HCT116 (cell line): Measurements from ENCODE around the gene PYROXD2. TPM values are rescaled to one million over a fixed set of nuclear protein-coding genes. Genes with fewer than 3 reads are reported as not detected.

Experiments
- ATAC-seq: fragments of 200-7000 bp; cut with Tn5 transposase; 2 replicates; pipeline ENCODE4 v1.9.1; 2020; ENCODE audit warnings: mild to moderate bottlenecking, moderate library complexity
- BruUV-seq: library from RNA; stranded (reverse); fragments of 400-500 nt; replicated peaks from 2 replicates; lab custom pipeline; 2021; lab: Mats Ljungman, UMichigan
- CTCF ChIA-PET: fragments of 300-600 bp; sonication (Branson Sonifier 250); formaldehyde crosslinking; loops from one replicate; lab custom pipeline; 2021; ENCODE audit warnings: antibody characterized with exemption; lab: Charles Lee
- POLR2A ChIA-PET: fragments of 300-600, 350-600 bp; sonication (Branson Sonifier 250); formaldehyde crosslinking; loops from one replicate; lab custom pipeline; 2021; ENCODE audit warnings: antibody characterized with exemption; lab: Charles Lee
- RAD21 ChIA-PET, 2 experiments: fragments of 300-600 bp; sonication (Branson Sonifier 250); formaldehyde crosslinking; loops; one replicate each; lab custom pipeline; 2023; ENCODE audit warnings: low total read pairs in 2 of 2; ENCODE audit not compliant: uncharacterized antibody in 2 of 2, unreplicated experiment in 2 of 2, low non-redundant PET in 1 of 2; lab: Charles Lee
- DNase-seq: peaks from one replicate; pipeline ENCODE4 v3.0.0-alpha.2; 2010; ENCODE audit warnings: low read depth, low spot score
- H2AFZ ChIP-seq: fragments of 200-600 bp; shearing (Covaris generic), sonication (generic); 2 replicates; pipeline ENCODE4 v1.6.1; 2017; ENCODE audit warnings: low read depth, mixed run types, mixed read lengths, antibody characterized with exemption, low read length; ENCODE audit not compliant: poor library complexity, severe bottlenecking
- H3K27ac ChIP-seq: 2 replicates; pipeline ENCODE4 v1.5.1; 2012; ENCODE audit warnings: low read depth, low read length
- H3K27me3 ChIP-seq: fragments of 200-600 bp; sonication (generic); 2 replicates; pipeline ENCODE4 v1.6.1; 2016; ENCODE audit warnings: mixed run types, low read length, mixed read lengths; ENCODE audit not compliant: insufficient read depth
- H3K36me3 ChIP-seq, 2 experiments: fragments of 200-500 bp in 1 of 2; fragments of 200-600 bp in 1 of 2; sonication (Bioruptor generic) in 1 of 2; sonication (generic) in 1 of 2; 2 replicates each; pipeline versions ENCODE4 v1.5.1 to v1.6.1; 2014 to 2016; ENCODE audit warnings: low read length in 2 of 2, inconsistent platforms in 1 of 2, mixed read lengths in 1 of 2, mixed run types in 1 of 2; ENCODE audit not compliant: insufficient read depth in 2 of 2, control insufficient read depth in 1 of 2
- H3K4me1 ChIP-seq, 2 experiments: fragments of 200-600 bp in 1 of 2; sonication (generic) in 1 of 2; 2 replicates each; pipeline versions ENCODE4 v1.5.1 to v1.6.1; 2012 to 2017; ENCODE audit warnings: low read length in 2 of 2, inconsistent platforms in 1 of 2, mild to moderate bottlenecking in 1 of 2, mixed read lengths in 1 of 2, mixed run types in 1 of 2, moderate library complexity in 1 of 2; ENCODE audit not compliant: insufficient read depth in 2 of 2, control insufficient read depth in 1 of 2
- H3K4me2 ChIP-seq: fragments of 200-600 bp; sonication (generic); 2 replicates; pipeline ENCODE4 v1.6.1; 2017; ENCODE audit warnings: mixed run types, low read length, mixed read lengths
- H3K4me3 ChIP-seq, 2 experiments: fragments of 200-600 bp in 1 of 2; sonication (generic) in 1 of 2; replicated peaks in 1 of 2; 2 replicates each; pipeline ENCODE4 v1.5.1; 2011 to 2016; ENCODE audit warnings: low read length in 2 of 2, control low read depth in 1 of 2, low read depth in 1 of 2, mild to moderate bottlenecking in 1 of 2, mixed read lengths in 1 of 2, mixed run types in 1 of 2
- H3K79me2 ChIP-seq: fragments of 200-600 bp; sonication (generic); 2 replicates; pipeline ENCODE4 v1.6.1; 2017; ENCODE audit warnings: mild to moderate bottlenecking, mixed run types, low read length, moderate library complexity, mixed read lengths; ENCODE audit not compliant: insufficient read depth
- H3K9ac ChIP-seq: fragments of 200-600 bp; sonication (generic); 2 replicates; pipeline ENCODE4 v1.6.1; 2016; ENCODE audit warnings: low read length, mixed read lengths
- H3K9me2 ChIP-seq: fragments of 200-600 bp; sonication (generic), shearing (Covaris generic); 2 replicates; pipeline ENCODE4 v1.6.1; 2017; ENCODE audit warnings: mixed run types, mild to moderate bottlenecking, moderate library complexity; ENCODE audit not compliant: insufficient read depth
- H3K9me3 ChIP-seq, 2 experiments: fragments of 200-500 bp in 1 of 2; fragments of 200-600 bp in 1 of 2; sonication (Bioruptor generic) in 1 of 2; sonication (generic) in 1 of 2; 2 replicates each; pipeline ENCODE4 v1.6.1; 2014 to 2017; ENCODE audit warnings: low read length in 2 of 2, mixed read lengths in 2 of 2, inconsistent platforms in 1 of 2, low read depth in 1 of 2, mild to moderate bottlenecking in 1 of 2, mixed run types in 1 of 2, moderate library complexity in 1 of 2; ENCODE audit not compliant: control insufficient read depth in 1 of 2, insufficient read depth in 1 of 2
- H4K20me1 ChIP-seq: fragments of 200-600 bp; sonication (generic), shearing (Covaris generic); 2 replicates; pipeline ENCODE4 v1.6.1; 2017; ENCODE audit warnings: mixed run types, mild to moderate bottlenecking, moderate library complexity; ENCODE audit not compliant: insufficient read depth
- CBX3 ChIP-seq: IDR thresholded peaks from 2 replicates; pipeline ENCODE4 v1.6.1; 2012; ENCODE audit warnings: low read depth
- ELF1 ChIP-seq: IDR thresholded peaks from 2 replicates; pipeline ENCODE4 v1.6.1; 2012; ENCODE audit warnings: low read depth, borderline replicate concordance
- EZH2 ChIP-seq: fragments of 200-600 bp; sonication (generic); IDR thresholded peaks from 2 replicates; pipeline ENCODE4 v1.6.1; 2017; ENCODE audit warnings: antibody characterized with exemption, mixed run types
- EZH2phosphoT487 ChIP-seq: fragments of 200-600 bp; IDR thresholded peaks from 2 replicates; pipeline ENCODE4 v1.6.1; 2018; ENCODE audit warnings: antibody characterized with exemption, borderline replicate concordance
- FOSL1 ChIP-seq: IDR thresholded peaks from 2 replicates; pipeline ENCODE4 v1.6.1; 2012; ENCODE audit warnings: low read depth
- POLR2A ChIP-seq: IDR thresholded peaks from 2 replicates; pipeline ENCODE4 v1.7.0; 2011; ENCODE audit warnings: borderline replicate concordance; ENCODE audit not compliant: insufficient read depth, insufficient read length; ENCODE audit errors: extremely low read depth
- SP1 ChIP-seq: IDR thresholded peaks from 2 replicates; pipeline ENCODE4 v1.6.1; 2012; ENCODE audit warnings: low read depth
- SRF ChIP-seq: IDR thresholded peaks from 2 replicates; pipeline ENCODE4 v1.6.1; 2012; ENCODE audit warnings: low read depth
- TCF7L2 ChIP-seq: IDR thresholded peaks from 2 replicates; pipeline ENCODE4 v1.7.0; 2011; ENCODE audit warnings: borderline replicate concordance, inconsistent platforms; ENCODE audit not compliant: insufficient read depth, insufficient read length; ENCODE audit errors: extremely low read depth
- YY1 ChIP-seq: IDR thresholded peaks from 2 replicates; pipeline ENCODE4 v1.6.1; 2011; ENCODE audit warnings: low read length, low read depth, moderate library complexity, mild to moderate bottlenecking; ENCODE audit not compliant: insufficient replicate concordance; ENCODE audit errors: extremely low read depth
- ZFX ChIP-seq: fragments of 450-650 bp; IDR thresholded peaks from 2 replicates; pipeline ENCODE4 v1.6.1; 2017
- intact Hi-C: fragments of 100-400 bp; cut with micrococcal nuclease; formaldehyde crosslinking; loops from 2 replicates; pipeline ENCODE4 v1.10.0; 2022
- total RNA-seq: library from RNA; stranded (reverse); gene quantifications from one replicate; pipeline ENCODE4 v1.2.1, GENCODE V29; 2021; ENCODE audit not compliant: unreplicated experiment
- TF ChIP-seq, protein P1 (sequence below): IDR thresholded peaks from 2 replicates; pipeline ENCODE4 v1.6.1; 2011; ENCODE audit warnings: mild to moderate bottlenecking, low read length, moderate library complexity; ENCODE audit not compliant: insufficient replicate concordance; ENCODE audit errors: extremely low read depth
- TF ChIP-seq, protein P2 (sequence below): IDR thresholded peaks from 2 replicates; pipeline ENCODE4 v1.6.1; 2012; ENCODE audit warnings: low read depth
- TF ChIP-seq, protein P3 (sequence below): IDR thresholded peaks from 2 replicates; pipeline ENCODE4 v1.6.1; 2012
- TF ChIP-seq, protein P4 (sequence below), 3 experiments: fragments of 200-600 bp in 1 of 3; sonication (generic) in 1 of 3; IDR thresholded peaks in 2 of 3; conservative IDR thresholded peaks in 1 of 3; 2 replicates each; pipeline ENCODE4 v1.5.1; 2012 to 2017; ENCODE audit warnings: low read depth in 2 of 3, low read length in 2 of 3, antibody characterized with exemption in 1 of 3, borderline replicate concordance in 1 of 3, control low read depth in 1 of 3, mild to moderate bottlenecking in 1 of 3, mixed read lengths in 1 of 3, mixed run types in 1 of 3, moderate library complexity in 1 of 3; ENCODE audit not compliant: insufficient read depth in 1 of 3

PYROXD2 gene
- total RNA-seq, 1 experiment from 2014 or later: 14.2 TPM

DNA sequence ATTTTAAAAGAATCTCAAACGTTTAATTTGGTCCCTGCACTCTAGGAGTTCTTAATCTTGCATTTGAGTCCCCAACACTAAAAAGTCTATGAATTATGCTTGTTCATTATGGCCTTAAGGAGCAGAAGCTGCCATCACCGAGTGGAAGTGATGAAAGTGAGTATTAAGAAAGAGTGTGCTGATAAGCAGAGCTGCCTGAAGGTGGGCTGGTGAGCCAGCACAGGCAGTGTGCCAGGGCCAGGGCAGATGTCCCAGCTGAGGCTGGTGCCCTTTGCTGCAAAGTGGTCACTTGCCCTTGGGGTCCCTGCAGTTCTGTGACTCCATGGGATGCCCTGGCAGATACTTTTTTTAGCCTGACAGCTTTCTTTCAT, 74.1 kb downstream of the PYROXD2 start:
- Histone ChIP-seq H4K20me1 (no peaks in the 10 kb centered on the region), H3K4me2 (no peak overlapping the region), H3K4me3 (no peak overlapping the region), H3K9ac (no peak overlapping the region), H3K36me3 (no peaks in the 10 kb centered on the region), H3K79me2 (no peaks in the 10 kb centered on the region), H3K27ac (no peak overlapping the region), H2AFZ (no peak overlapping the region), H3K27me3 (peaks cover 29% of the 10 kb centered on the region), H3K4me1 (no peaks in the 10 kb centered on the region), H3K9me3 (no peaks in the 10 kb centered on the region), H3K9me2 (no peaks in the 10 kb centered on the region)
- POLR2A ChIA-PET: no interaction called here
- intact Hi-C loops: no loop called here
- DNase-seq (no peak), ATAC-seq (peak; percentile 51; the same call in 1 of the 2 replicates)
- no peak for TF ChIP-seq ELF1
- TF ChIP-seq EZH2phosphoT487: no peak
- TF ChIP-seq, protein P1, sequence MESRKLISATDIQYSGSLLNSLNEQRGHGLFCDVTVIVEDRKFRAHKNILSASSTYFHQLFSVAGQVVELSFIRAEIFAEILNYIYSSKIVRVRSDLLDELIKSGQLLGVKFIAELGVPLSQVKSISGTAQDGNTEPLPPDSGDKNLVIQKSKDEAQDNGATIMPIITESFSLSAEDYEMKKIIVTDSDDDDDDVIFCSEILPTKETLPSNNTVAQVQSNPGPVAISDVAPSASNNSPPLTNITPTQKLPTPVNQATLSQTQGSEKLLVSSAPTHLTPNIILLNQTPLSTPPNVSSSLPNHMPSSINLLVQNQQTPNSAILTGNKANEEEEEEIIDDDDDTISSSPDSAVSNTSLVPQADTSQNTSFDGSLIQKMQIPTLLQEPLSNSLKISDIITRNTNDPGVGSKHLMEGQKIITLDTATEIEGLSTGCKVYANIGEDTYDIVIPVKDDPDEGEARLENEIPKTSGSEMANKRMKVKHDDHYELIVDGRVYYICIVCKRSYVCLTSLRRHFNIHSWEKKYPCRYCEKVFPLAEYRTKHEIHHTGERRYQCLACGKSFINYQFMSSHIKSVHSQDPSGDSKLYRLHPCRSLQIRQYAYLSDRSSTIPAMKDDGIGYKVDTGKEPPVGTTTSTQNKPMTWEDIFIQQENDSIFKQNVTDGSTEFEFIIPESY: no peak
- no peak for TF ChIP-seq TCF7L2
- TF ChIP-seq, protein P2, sequence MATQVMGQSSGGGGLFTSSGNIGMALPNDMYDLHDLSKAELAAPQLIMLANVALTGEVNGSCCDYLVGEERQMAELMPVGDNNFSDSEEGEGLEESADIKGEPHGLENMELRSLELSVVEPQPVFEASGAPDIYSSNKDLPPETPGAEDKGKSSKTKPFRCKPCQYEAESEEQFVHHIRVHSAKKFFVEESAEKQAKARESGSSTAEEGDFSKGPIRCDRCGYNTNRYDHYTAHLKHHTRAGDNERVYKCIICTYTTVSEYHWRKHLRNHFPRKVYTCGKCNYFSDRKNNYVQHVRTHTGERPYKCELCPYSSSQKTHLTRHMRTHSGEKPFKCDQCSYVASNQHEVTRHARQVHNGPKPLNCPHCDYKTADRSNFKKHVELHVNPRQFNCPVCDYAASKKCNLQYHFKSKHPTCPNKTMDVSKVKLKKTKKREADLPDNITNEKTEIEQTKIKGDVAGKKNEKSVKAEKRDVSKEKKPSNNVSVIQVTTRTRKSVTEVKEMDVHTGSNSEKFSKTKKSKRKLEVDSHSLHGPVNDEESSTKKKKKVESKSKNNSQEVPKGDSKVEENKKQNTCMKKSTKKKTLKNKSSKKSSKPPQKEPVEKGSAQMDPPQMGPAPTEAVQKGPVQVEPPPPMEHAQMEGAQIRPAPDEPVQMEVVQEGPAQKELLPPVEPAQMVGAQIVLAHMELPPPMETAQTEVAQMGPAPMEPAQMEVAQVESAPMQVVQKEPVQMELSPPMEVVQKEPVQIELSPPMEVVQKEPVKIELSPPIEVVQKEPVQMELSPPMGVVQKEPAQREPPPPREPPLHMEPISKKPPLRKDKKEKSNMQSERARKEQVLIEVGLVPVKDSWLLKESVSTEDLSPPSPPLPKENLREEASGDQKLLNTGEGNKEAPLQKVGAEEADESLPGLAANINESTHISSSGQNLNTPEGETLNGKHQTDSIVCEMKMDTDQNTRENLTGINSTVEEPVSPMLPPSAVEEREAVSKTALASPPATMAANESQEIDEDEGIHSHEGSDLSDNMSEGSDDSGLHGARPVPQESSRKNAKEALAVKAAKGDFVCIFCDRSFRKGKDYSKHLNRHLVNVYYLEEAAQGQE: no peak
- TF ChIP-seq ZFX: no peak
- no peak for TF ChIP-seq CBX3
- TF ChIP-seq YY1: no peak
- TF ChIP-seq, protein P3, sequence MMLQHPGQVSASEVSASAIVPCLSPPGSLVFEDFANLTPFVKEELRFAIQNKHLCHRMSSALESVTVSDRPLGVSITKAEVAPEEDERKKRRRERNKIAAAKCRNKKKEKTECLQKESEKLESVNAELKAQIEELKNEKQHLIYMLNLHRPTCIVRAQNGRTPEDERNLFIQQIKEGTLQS: no peak
- no peak for TF ChIP-seq FOSL1
- no peak for TF ChIP-seq SP1
- TF ChIP-seq, protein P4, sequence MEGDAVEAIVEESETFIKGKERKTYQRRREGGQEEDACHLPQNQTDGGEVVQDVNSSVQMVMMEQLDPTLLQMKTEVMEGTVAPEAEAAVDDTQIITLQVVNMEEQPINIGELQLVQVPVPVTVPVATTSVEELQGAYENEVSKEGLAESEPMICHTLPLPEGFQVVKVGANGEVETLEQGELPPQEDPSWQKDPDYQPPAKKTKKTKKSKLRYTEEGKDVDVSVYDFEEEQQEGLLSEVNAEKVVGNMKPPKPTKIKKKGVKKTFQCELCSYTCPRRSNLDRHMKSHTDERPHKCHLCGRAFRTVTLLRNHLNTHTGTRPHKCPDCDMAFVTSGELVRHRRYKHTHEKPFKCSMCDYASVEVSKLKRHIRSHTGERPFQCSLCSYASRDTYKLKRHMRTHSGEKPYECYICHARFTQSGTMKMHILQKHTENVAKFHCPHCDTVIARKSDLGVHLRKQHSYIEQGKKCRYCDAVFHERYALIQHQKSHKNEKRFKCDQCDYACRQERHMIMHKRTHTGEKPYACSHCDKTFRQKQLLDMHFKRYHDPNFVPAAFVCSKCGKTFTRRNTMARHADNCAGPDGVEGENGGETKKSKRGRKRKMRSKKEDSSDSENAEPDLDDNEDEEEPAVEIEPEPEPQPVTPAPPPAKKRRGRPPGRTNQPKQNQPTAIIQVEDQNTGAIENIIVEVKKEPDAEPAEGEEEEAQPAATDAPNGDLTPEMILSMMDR (IDR thresholded peaks at IDR 0.05 in 2 of 3, conservative IDR thresholded peaks at IDR 0.05 in 1 of 3; ENCODE audit: borderline replicate concordance in 1 of 3, insufficient read depth in 1 of 3, low read depth in 2 of 3, low read length in 2 of 3): no peak
- no peak for TF ChIP-seq POLR2A
- TF ChIP-seq EZH2: no peak
- no peak for TF ChIP-seq SRF
- BruUV-seq: no TSS peak
- RAD21 ChIA-PET: no interaction called here
- CTCF ChIA-PET: interaction anchor here (0.5 to 1.4 kb wide), 3 partner anchors 9 to 452 kb away, joined by 3 read pairs; no protein-coding TSS in a partner anchor
